Ishikawa (cell line): ENCODE results near the gene FAM117B.

ENCODE experiments used
- CEBPB ChIP-seq: IDR thresholded peaks from 2 replicates; pipeline ENCODE4 v1.6.1; 2012
- CREB1 ChIP-seq: IDR thresholded peaks from 2 replicates; pipeline ENCODE4 v1.6.1; 2012; ENCODE audit warnings: low read depth
- EGR1 ChIP-seq: IDR thresholded peaks from 2 replicates; pipeline ENCODE4 v1.6.1; 2012
- EP300 ChIP-seq: IDR thresholded peaks from 2 replicates; pipeline ENCODE4 v1.6.1; 2012; ENCODE audit warnings: borderline replicate concordance
- FOXM1 ChIP-seq: IDR thresholded peaks from 2 replicates; pipeline ENCODE4 v1.6.1; 2012; ENCODE audit warnings: low read depth, borderline replicate concordance
- MAX ChIP-seq: IDR thresholded peaks from 2 replicates; pipeline ENCODE4 v1.6.1; 2012
- NFIC ChIP-seq: IDR thresholded peaks from 2 replicates; pipeline ENCODE4 v1.6.1; 2012
- RAD21 ChIP-seq: IDR thresholded peaks from 2 replicates; pipeline ENCODE4 v1.6.1; 2012; ENCODE audit warnings: low read depth
- REST ChIP-seq: IDR thresholded peaks from 2 replicates; pipeline ENCODE4 v1.6.1; 2012; ENCODE audit warnings: low read depth, mild to moderate bottlenecking
- TAF1 ChIP-seq: IDR thresholded peaks from 2 replicates; pipeline ENCODE4 v1.6.1; 2012; ENCODE audit warnings: low read depth, mild to moderate bottlenecking
- TCF12 ChIP-seq: IDR thresholded peaks from 2 replicates; pipeline ENCODE4 v1.6.1; 2012; ENCODE audit warnings: low read depth
- TEAD4 ChIP-seq: IDR thresholded peaks from 2 replicates; pipeline ENCODE4 v1.6.1; 2012
- YY1 ChIP-seq: IDR thresholded peaks from 2 replicates; pipeline ENCODE4 v1.6.1; 2012; ENCODE audit warnings: low read depth
- ZBTB7A ChIP-seq: IDR thresholded peaks from 2 replicates; pipeline ENCODE4 v1.6.1; 2012; ENCODE audit warnings: low read depth
- TF ChIP-seq, protein P1 (sequence below): IDR thresholded peaks from 2 replicates; pipeline ENCODE4 v1.6.1; 2012

FAM117B gene

DNA sequence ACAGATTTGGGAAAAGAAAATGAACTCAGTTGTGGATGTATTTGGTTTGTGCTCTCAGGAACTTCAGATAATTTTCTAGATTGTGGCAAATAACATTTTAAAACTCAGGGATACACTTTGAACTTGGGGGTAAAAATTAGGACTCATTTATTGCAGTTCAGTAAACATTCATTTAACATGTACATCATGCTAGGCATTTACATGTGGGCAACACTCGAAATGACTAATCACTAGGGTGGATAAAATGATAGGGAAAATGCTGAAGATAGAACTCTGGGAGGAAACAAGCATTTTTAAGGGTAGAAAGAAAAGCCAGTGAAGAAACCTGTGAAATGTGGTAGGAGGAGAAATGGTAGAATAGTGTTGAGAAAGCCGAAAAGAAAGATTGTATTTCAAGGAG lies 7.8 kb downstream of the FAM117B start:
- TF ChIP-seq ZBTB7A (no peak), TCF12 (no peak), YY1 (no peak), EGR1 (no peak), TEAD4 (no peak), REST (no peak), EP300 (no peak), NFIC (no peak), CEBPB (no peak), FOXM1 (no peak), MAX (no peak), CREB1 (no peak), RAD21 (no peak), TAF1 (no peak)
- TF ChIP-seq, protein P1, sequence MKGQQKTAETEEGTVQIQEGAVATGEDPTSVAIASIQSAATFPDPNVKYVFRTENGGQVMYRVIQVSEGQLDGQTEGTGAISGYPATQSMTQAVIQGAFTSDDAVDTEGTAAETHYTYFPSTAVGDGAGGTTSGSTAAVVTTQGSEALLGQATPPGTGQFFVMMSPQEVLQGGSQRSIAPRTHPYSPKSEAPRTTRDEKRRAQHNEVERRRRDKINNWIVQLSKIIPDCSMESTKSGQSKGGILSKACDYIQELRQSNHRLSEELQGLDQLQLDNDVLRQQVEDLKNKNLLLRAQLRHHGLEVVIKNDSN = no peak

GRCh38 chr2:202643012-202643858 lies 8.5 kb downstream of the FAM117B start:
- TF ChIP-seq TEAD4 (no peak), FOXM1 (no peak), TCF12 (no peak), CEBPB (no peak), ZBTB7A (no peak), EP300 (no peak), REST (no peak), YY1 (no peak), RAD21 (no peak)

- no peak for TF ChIP-seq REST
- no peak for TF ChIP-seq TCF12
- no peak for TF ChIP-seq TAF1
Measured at GRCh38 chr2:202652119-202652518, 17.4 kb downstream of the FAM117B start.

DNA sequence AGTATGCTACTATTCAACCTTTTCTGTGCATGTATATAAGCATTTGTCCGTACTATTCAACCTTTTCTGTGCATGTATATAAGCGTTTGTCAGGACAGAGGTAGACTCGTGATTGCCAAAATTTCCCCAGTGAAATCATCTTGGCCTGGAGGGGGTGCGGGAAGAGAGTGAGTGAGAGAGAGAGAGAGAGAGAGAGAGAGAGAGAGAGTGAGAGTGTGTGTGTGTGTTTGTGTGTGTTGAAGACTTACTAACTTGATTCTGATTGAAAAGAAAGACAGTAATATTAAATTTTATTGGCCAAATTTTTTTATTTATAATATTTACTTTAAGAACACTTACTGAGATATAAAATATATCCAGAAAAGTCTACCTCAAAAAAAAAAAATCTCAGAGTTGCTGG lies 19.1 kb downstream of the FAM117B start:
- TF ChIP-seq, protein P1 = no peak
- no peak for TF ChIP-seq EP300

DNA sequence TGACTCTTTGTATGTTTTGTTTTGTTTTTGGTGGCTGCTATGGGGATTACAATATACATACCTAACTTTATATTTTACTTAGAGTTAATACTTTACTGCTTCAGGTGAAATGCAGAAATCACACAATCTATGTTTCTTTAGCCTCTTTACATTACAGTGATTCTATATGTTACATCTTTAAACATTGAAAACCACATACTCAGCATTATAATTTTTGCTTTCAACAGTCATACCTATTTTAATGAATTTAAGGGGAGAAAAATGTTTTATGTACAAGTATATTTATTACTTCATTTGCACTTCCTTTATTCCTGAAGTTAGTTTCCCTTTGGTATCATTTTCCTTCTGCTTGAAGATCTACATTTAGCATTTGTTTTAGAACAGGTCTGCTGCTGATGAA lies 23.1 kb downstream of the FAM117B start:
- TF ChIP-seq ZBTB7A (no peak), FOXM1 (no peak), CEBPB (no peak), EGR1 (no peak), TCF12 (no peak), REST (no peak), MAX (no peak), EP300 (no peak), NFIC (no peak), CREB1 (no peak)
- TF ChIP-seq, protein P1 = no peak
